ENCODE results near the gene PPFIA1. TPM values are rescaled to one million over a fixed set of nuclear protein-coding genes. Genes with fewer than 3 reads are reported as not detected.
"Not testable (repeated sequence)": the region's sequence is repeated elsewhere in the genome, so short reads cannot be mapped to it uniquely, and the experiment has no call there.

PPFIA1 gene
- total RNA-seq, 1 donor from 2014 or later: 54.1 TPM

DNA sequence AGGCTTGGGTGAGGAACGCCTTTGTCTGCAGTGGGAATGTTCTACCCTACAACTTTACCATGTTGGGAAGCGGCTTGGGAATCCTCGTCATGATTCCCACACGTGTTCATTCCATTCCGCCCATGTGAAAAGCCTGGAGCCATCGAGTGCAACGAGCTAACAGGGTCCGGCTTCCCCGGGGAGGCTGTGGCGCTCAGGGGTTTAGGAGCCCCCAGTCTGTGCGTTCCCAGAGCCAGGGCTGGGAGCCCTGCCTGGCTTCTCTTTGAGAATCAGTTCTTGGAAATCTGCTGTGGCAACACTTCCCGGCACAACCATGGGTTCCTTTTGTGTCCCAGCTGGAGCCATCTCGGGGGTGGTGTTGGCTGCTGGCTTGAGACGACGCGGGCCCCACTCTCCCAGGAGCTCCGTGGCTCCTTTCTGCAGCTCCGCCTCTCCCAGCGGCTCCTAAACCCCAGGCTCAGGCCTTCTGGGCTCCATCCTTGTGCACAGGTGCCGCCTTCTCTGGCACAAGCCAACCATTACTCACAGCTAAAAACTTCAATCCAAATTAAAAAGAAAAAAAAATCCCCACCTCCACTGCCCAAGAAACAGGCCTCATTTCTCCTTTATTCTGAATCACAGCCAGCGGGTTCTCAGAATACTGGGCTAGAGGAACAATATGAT is 18.7 kb upstream of the PPFIA1 start:
- no peak overlapping the region for H3K27ac Mint-ChIP-seq (ENCODE audit: unreplicated experiment)
- no peak for DNase-seq (ENCODE audit: low read depth, low spot score)

GRCh38 chr11:70252844-70253243 is 17.6 kb upstream of the PPFIA1 start:
- no peaks in the 10 kb centered on the region for H3K4me1 Mint-ChIP-seq
- TF ChIP-seq, protein P1, sequence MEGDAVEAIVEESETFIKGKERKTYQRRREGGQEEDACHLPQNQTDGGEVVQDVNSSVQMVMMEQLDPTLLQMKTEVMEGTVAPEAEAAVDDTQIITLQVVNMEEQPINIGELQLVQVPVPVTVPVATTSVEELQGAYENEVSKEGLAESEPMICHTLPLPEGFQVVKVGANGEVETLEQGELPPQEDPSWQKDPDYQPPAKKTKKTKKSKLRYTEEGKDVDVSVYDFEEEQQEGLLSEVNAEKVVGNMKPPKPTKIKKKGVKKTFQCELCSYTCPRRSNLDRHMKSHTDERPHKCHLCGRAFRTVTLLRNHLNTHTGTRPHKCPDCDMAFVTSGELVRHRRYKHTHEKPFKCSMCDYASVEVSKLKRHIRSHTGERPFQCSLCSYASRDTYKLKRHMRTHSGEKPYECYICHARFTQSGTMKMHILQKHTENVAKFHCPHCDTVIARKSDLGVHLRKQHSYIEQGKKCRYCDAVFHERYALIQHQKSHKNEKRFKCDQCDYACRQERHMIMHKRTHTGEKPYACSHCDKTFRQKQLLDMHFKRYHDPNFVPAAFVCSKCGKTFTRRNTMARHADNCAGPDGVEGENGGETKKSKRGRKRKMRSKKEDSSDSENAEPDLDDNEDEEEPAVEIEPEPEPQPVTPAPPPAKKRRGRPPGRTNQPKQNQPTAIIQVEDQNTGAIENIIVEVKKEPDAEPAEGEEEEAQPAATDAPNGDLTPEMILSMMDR (conservative IDR thresholded peaks at IDR 0.05): no peak
- no peaks in the 10 kb centered on the region for H3K36me3 Mint-ChIP-seq (ENCODE audit: low read depth)
- H3K27ac Mint-ChIP-seq (ENCODE audit: unreplicated experiment): no peak overlapping the region
- no peak overlapping the region for H3K4me3 Mint-ChIP-seq
- DNase-seq (ENCODE audit: low read depth, low spot score): no peak
- no peaks in the 10 kb centered on the region for H3K27me3 Mint-ChIP-seq (ENCODE audit: low read depth)
- no peaks in the 10 kb centered on the region for H3K9me3 Mint-ChIP-seq

More for the DNA sequence above, 18.7 kb upstream of the PPFIA1 start:
- Mint-ChIP-seq H3K27me3 (ENCODE audit: low read depth) (no peaks in the 10 kb centered on the region), H3K4me3 (no peak overlapping the region), H3K4me1 (no peaks in the 10 kb centered on the region), H3K36me3 (ENCODE audit: low read depth) (no peaks in the 10 kb centered on the region), H3K9me3 (no peaks in the 10 kb centered on the region)
- TF ChIP-seq, protein P1 (conservative IDR thresholded peaks at IDR 0.05): no peak

DNA sequence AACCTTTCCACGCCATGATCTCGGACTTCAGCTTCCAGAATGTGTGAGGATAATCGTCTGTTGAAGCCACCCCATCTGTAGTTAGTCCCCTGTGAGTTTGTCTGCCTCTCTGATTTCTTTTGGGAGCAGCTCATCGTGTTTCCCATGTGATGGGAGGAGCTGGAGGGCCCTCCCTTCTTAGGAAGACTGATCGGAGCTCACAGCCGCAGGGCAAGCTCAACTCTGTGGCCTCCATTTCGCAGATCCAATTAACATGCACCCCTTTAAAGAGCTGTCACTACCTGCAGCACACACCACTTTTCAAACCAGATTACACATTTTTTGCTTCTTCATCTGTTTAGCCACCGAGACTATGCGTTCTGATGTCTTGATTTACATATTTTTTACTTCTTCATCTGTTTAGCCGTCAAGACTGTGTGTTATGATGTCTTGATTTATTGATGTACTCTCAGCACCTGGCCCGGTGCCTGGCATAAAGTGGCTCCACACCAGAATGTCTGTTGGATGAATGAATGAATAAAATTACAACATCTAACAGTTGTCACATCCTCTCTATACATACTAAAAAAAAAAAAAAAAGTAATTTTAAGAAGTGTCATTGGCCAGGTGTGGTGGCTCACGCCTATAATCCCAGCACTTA is 14.9 kb upstream of the PPFIA1 start:
- Mint-ChIP-seq H3K4me1 (no peaks in the 10 kb centered on the region), H3K4me3 (no peak overlapping the region), H3K27ac (ENCODE audit: unreplicated experiment) (no peak overlapping the region), H3K27me3 (ENCODE audit: low read depth) (no peaks in the 10 kb centered on the region), H3K36me3 (ENCODE audit: low read depth) (no peaks in the 10 kb centered on the region), H3K9me3 (no peaks in the 10 kb centered on the region)
- TF ChIP-seq, protein P1 (conservative IDR thresholded peaks at IDR 0.05): no peak
- no peak for DNase-seq (ENCODE audit: low read depth, low spot score)

DNA sequence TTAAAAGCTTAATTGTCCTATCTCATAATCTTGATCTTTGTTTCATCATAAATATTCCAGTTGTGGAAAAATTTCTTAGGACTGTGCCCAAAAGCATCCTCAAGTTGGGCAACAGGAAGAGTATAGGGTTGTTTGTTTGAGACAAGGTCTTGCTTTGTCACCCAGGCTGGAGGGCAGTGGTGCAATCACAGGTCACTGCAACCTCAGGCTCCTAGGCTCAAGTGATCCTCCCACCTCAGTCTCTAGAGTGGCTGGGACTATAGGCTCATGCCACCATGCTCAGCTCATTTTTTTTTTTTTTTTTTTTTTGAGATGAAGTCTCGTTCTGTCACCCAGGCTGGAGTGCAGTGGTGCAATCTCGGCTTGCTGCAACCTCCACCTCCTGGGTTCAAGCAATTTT is 11.4 kb upstream of the PPFIA1 start:
- not testable (repeated sequence) for H3K9me3 Mint-ChIP-seq; H3K4me1 Mint-ChIP-seq; H3K4me3 Mint-ChIP-seq; H3K27ac Mint-ChIP-seq (ENCODE audit: unreplicated experiment); DNase-seq (ENCODE audit: low read depth, low spot score); H3K36me3 Mint-ChIP-seq (ENCODE audit: low read depth)
- peaks cover 11% of the 10 kb centered on the region for H3K27me3 Mint-ChIP-seq (ENCODE audit: low read depth)

GRCh38 chr11:70262951-70263350 is 7.5 kb upstream of the PPFIA1 start:
- Mint-ChIP-seq H3K27ac (ENCODE audit: unreplicated experiment) (no peak overlapping the region), H3K27me3 (ENCODE audit: low read depth) (peaks cover 41% of the 10 kb centered on the region), H3K4me3 (no peak overlapping the region), H3K9me3 (no peaks in the 10 kb centered on the region), H3K4me1 (no peaks in the 10 kb centered on the region), H3K36me3 (ENCODE audit: low read depth) (no peaks in the 10 kb centered on the region)
- TF ChIP-seq, protein P1 (conservative IDR thresholded peaks at IDR 0.05): no peak
- DNase-seq (ENCODE audit: low read depth, low spot score): no peak

DNA sequence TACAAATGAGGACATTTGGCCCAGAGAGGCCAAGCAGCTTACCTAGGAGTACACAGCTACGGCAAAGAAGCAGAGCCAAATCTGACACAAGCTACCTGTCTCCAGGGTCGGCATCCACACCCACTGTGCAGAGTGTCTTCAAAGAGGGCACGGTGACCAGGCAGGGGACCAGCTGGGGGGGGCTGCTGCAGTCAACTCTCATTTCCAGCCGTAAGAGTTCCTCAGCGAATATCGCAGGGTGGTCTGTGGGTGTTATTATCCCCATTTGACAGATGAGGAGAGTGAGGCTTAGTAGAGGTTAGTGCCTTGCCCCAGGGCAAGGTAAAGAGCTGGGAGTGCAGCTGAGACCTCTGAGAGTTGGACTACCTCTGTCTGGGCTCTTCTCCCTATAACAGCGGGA is 7.1 kb upstream of the PPFIA1 start:
- Mint-ChIP-seq H3K27me3 (ENCODE audit: low read depth) (peaks cover 45% of the 10 kb centered on the region), H3K27ac (ENCODE audit: unreplicated experiment) (no peak overlapping the region)

More for the DNA sequence above, 7.1 kb upstream of the PPFIA1 start:
- no peaks in the 10 kb centered on the region for H3K4me1 Mint-ChIP-seq
- no peaks in the 10 kb centered on the region for H3K36me3 Mint-ChIP-seq (ENCODE audit: low read depth)
- TF ChIP-seq, protein P1 (conservative IDR thresholded peaks at IDR 0.05): no peak
- no peaks in the 10 kb centered on the region for H3K9me3 Mint-ChIP-seq
- no peak overlapping the region for H3K4me3 Mint-ChIP-seq
- no peak for DNase-seq (ENCODE audit: low read depth, low spot score)
